GM12873 (cell line): ENCODE measurements around the gene ZNF155.

Experiments used
- CTCF ChIP-seq: IDR thresholded peaks from 2 replicates; pipeline ENCODE4 v1.5.1; 2012; ENCODE audit warnings: low read depth, mild to moderate bottlenecking, moderate library complexity, low read length, control low read depth; ENCODE audit not compliant: insufficient read depth; ENCODE audit errors: missing control alignments

ZNF155 gene

GRCh38 chr19:43984687-43985000, 656 bp downstream of the ZNF155 start:
- no peak for TF ChIP-seq CTCF

- TF ChIP-seq CTCF, result no peak
Measured at GRCh38 chr19:43997631-43998290, 13.8 kb downstream of the ZNF155 start.

- no peak for TF ChIP-seq CTCF
Measured at GRCh38 chr19:44002212-44002565, 18.2 kb downstream of the ZNF155 start.

- TF ChIP-seq CTCF, result no peak
Measured at GRCh38 chr19:44002566-44003460, 18.8 kb downstream of the ZNF155 start, which contains the start of gene ZNF230. ZNF230 (plus strand) TSS chr19:44002957; CDS start chr19:44007079, 4,122 bp downstream.

- TF ChIP-seq CTCF, result peak; percentile 34
Measured at GRCh38 chr19:44003461-44004009, 19.5 kb downstream of the ZNF155 start.

GRCh38 chr19:44005973-44006372, 22.0 kb downstream of the ZNF155 start:
- no peak for TF ChIP-seq CTCF

- no peak for TF ChIP-seq CTCF
Measured at GRCh38 chr19:44007473-44007872, 23.5 kb downstream of the ZNF155 start.
